Measurements from ENCODE around the gene DENND1B. TPM values are rescaled to one million over a fixed set of nuclear protein-coding genes. Genes with fewer than 3 reads are reported as not detected.

DENND1B gene
- total and polyA plus RNA-seq, 2 donors (not counting 1 experiment from before 2014, with no cell fraction given) = 4.3 to 25.4 TPM

DNA sequence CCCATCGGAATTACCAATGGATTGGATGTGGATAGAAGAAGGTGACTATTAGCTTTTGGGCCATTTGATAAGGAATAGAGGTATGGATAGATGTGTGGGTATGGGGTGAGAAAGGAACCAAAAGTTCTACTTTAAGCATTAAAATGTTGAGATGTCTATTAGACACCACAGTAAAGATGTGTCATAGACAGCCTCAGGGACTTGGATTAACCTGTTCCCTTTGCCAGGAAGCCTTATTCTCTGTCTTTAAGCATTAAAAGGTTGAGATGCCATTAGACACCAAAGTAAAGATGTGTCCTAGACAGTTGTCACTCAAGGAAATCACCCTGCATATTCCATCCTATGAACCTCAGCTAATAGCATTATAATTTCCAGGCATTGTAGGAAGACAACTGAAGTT lies 11.0 kb upstream of the DENND1B start:
- intact Hi-C loops (cut with micrococcal nuclease) = no loop called here
- no peak overlapping the region for H3K27ac Mint-ChIP-seq
- H3K27me3 ChIP-seq (replicated peaks in 1 of 4; ENCODE audit: control extremely low read depth in 1 of 4, control insufficient read depth in 3 of 4, insufficient read depth in 4 of 4, low read length in 3 of 4) = no peaks in the 10 kb centered on the region
- DNase-seq = no peak
- no peaks in the 10 kb centered on the region for H3K36me3 ChIP-seq (replicated peaks in 1 of 2; ENCODE audit: control extremely low read depth in 1 of 2, control insufficient read depth in 1 of 2, extremely low read depth in 1 of 2, insufficient read depth in 2 of 2, low read length in 1 of 2)
- H3K79me2 ChIP-seq (ENCODE audit: control insufficient read depth, insufficient read depth, low read length) = no peaks in the 10 kb centered on the region
- no peak overlapping the region for H3K4me3 Mint-ChIP-seq
- no peak overlapping the region for H2AFZ ChIP-seq (ENCODE audit: insufficient read depth, low read depth, low read length, poor library complexity, severe bottlenecking)
- H3K4me1 ChIP-seq (ENCODE audit: control insufficient read depth in 2 of 2, insufficient read depth in 2 of 2, low read length in 2 of 2) = no peaks in the 10 kb centered on the region
- TF ChIP-seq, protein P1, sequence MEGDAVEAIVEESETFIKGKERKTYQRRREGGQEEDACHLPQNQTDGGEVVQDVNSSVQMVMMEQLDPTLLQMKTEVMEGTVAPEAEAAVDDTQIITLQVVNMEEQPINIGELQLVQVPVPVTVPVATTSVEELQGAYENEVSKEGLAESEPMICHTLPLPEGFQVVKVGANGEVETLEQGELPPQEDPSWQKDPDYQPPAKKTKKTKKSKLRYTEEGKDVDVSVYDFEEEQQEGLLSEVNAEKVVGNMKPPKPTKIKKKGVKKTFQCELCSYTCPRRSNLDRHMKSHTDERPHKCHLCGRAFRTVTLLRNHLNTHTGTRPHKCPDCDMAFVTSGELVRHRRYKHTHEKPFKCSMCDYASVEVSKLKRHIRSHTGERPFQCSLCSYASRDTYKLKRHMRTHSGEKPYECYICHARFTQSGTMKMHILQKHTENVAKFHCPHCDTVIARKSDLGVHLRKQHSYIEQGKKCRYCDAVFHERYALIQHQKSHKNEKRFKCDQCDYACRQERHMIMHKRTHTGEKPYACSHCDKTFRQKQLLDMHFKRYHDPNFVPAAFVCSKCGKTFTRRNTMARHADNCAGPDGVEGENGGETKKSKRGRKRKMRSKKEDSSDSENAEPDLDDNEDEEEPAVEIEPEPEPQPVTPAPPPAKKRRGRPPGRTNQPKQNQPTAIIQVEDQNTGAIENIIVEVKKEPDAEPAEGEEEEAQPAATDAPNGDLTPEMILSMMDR (IDR thresholded peaks at IDR 0.05) = no peak
- no peak for TF ChIP-seq EZH2 (IDR thresholded peaks at IDR 0.05; ENCODE audit: borderline replicate concordance, insufficient read depth, low read depth, low read length, poor library complexity, severe bottlenecking)
- WGBS (ENCODE audit: insufficient coverage) = no CpG with 5 or more reads among the region's 1 CpG
- H3K9me3 Mint-ChIP-seq (ENCODE audit: insufficient read depth) = no peaks in the 10 kb centered on the region
- CTCF ChIA-PET = no interaction called here
- POLR2A ChIA-PET = no interaction called here
- H3K9ac ChIP-seq (ENCODE audit: low read length) = no peak overlapping the region
- H3K4me2 ChIP-seq (replicated peaks; ENCODE audit: low read depth, low read length, poor library complexity, severe bottlenecking) = no peak overlapping the region
- ATAC-seq (ENCODE audit: low read depth) = no peak
- H3K27ac ChIP-seq (ENCODE audit: low read length in 2 of 2) = no peak overlapping the region
- H4K20me1 ChIP-seq (ENCODE audit: control insufficient read depth, insufficient read depth, low read length, poor library complexity, severe bottlenecking) = no peaks in the 10 kb centered on the region
- H3K4me1 Mint-ChIP-seq = peaks cover 9% of the 10 kb centered on the region
- H3K9me3 ChIP-seq (ENCODE audit: control extremely low read depth in 1 of 3, control insufficient read depth in 2 of 3, insufficient read depth in 1 of 3, low read length in 2 of 3) = no peaks in the 10 kb centered on the region
- no peak overlapping the region for H3K4me3 ChIP-seq (ENCODE audit: control extremely low read depth in 1 of 5, extremely low read depth in 1 of 5, insufficient read depth in 1 of 5, low read depth in 2 of 5, low read length in 4 of 5)
- no peaks in the 10 kb centered on the region for H3K27me3 Mint-ChIP-seq

DNA sequence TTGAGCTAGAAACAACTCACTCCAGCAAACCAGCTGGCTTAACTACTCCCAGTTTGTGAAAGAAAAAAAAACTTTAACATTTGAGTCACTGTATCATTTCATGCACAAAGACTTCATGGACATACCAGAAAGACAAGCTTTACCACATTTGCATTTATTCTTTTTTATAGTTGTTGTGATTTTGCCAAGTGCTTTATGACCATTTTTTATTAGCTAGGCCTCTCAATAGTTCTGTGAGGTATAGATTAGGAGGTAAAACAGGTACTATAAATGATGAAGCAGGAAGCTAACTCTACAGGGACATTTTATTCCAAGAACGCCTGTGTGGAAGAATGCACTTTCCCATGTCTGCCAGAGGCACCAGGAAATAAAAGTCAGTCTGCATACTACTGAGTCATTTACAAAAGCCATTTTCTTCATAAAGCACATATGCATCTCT lies 8.2 kb upstream of the DENND1B start:
- intact Hi-C loops (cut with micrococcal nuclease) = no loop called here
- Mint-ChIP-seq H3K4me3 (no peak overlapping the region), H3K9me3 (ENCODE audit: insufficient read depth) (no peaks in the 10 kb centered on the region), H3K27ac (no peak overlapping the region), H3K4me1 (peaks cover 18% of the 10 kb centered on the region), H3K27me3 (no peaks in the 10 kb centered on the region)
- ATAC-seq (ENCODE audit: low read depth) (no peak), DNase-seq (no peak)
- Histone ChIP-seq H3K9me3 (ENCODE audit: control extremely low read depth in 1 of 3, control insufficient read depth in 2 of 3, insufficient read depth in 1 of 3, low read length in 2 of 3) (peaks cover 0 to 2% (median 0%) of the 10 kb centered on the region in 3 donors), H3K79me2 (ENCODE audit: control insufficient read depth, insufficient read depth, low read length) (no peaks in the 10 kb centered on the region), H4K20me1 (ENCODE audit: control insufficient read depth, insufficient read depth, low read length, poor library complexity, severe bottlenecking) (no peaks in the 10 kb centered on the region), H3K4me2 (replicated peaks; ENCODE audit: low read depth, low read length, poor library complexity, severe bottlenecking) (no peak overlapping the region), H3K4me1 (ENCODE audit: control insufficient read depth in 2 of 2, insufficient read depth in 2 of 2, low read length in 2 of 2) (peaks cover 3 to 7% of the 10 kb centered on the region in 2 donors), H3K27me3 (replicated peaks in 1 of 4; ENCODE audit: control extremely low read depth in 1 of 4, control insufficient read depth in 3 of 4, insufficient read depth in 4 of 4, low read length in 3 of 4) (no peaks in the 10 kb centered on the region), H3K27ac (ENCODE audit: low read length in 2 of 2) (no peak overlapping the region), H3K9ac (ENCODE audit: low read length) (no peak overlapping the region), H2AFZ (ENCODE audit: insufficient read depth, low read depth, low read length, poor library complexity, severe bottlenecking) (no peak overlapping the region), H3K36me3 (replicated peaks in 1 of 2; ENCODE audit: control extremely low read depth in 1 of 2, control insufficient read depth in 1 of 2, extremely low read depth in 1 of 2, insufficient read depth in 2 of 2, low read length in 1 of 2) (no peaks in the 10 kb centered on the region), H3K4me3 (ENCODE audit: control extremely low read depth in 1 of 5, extremely low read depth in 1 of 5, insufficient read depth in 1 of 5, low read depth in 2 of 5, low read length in 4 of 5) (no peak overlapping the region)
- TF ChIP-seq EZH2 (IDR thresholded peaks at IDR 0.05; ENCODE audit: borderline replicate concordance, insufficient read depth, low read depth, low read length, poor library complexity, severe bottlenecking) = no peak
- TF ChIP-seq, protein P1 (IDR thresholded peaks at IDR 0.05) = no peak
- POLR2A ChIA-PET = no interaction called here
- CTCF ChIA-PET = no interaction called here
- 100% methylated on average over 1 of the region's 1 CpG for WGBS (ENCODE audit: insufficient coverage)
